Heart left ventricle (tissue), 13 donors: ENCODE measurements around the gene ABCB9.

Experiments
- CTCF ChIP-seq, 12 donors: fragments of 200-600 bp; sonication (generic) in 4 of 12; IDR thresholded peaks; one replicate each; pipeline versions ENCODE4 v1.5.0 to v1.8.0; 2018 to 2022; ENCODE audit warnings: antibody characterized with exemption in 12 of 12, mild to moderate bottlenecking in 5 of 12
- POLR2A ChIP-seq, 2 donors: fragments of 450-650 bp; IDR thresholded peaks; one replicate each; pipeline ENCODE4 v1.6.1; 2017; ENCODE audit warnings: antibody characterized with exemption in 2 of 2, mild to moderate bottlenecking in 2 of 2, moderate library complexity in 2 of 2
- donor health status: ischemic (EF 13 %, LVEDD 7.1; RV severe dilation, severe dysfunction).
- donor health status: DM: no; HTN: yes; CAD: no.
- donor health status: DM: no; HTN: no; CAD: no.
- donor health status: ischemic (EF 25% LVEDD 6.9; RV normal size, moderate dysfunction).
- donor health status: ischemic (EF 25% LVEDD 5.7; RV mildly dilated, moderate dysfunction).
- donor health status: ischemic (EF 35%, LVEDD 5.7; RV mildly dilated, moderate dysfunction).
- donor health status: nonischemic (EF 11% LVEDD 7.7; RV severe dilation, severe dysfunction).
- donor health status: DM: yes; HTN: yes; CAD: no.
- donor health status: PGD.
- donor health status: ischemic (EF 29% LVEDD 5.4; RV normal size, mild dysfunction).
- donor health status: nonischemic (EF 23%, LVEDD 6.1; RV moderate dilation, normal function).

DNA sequence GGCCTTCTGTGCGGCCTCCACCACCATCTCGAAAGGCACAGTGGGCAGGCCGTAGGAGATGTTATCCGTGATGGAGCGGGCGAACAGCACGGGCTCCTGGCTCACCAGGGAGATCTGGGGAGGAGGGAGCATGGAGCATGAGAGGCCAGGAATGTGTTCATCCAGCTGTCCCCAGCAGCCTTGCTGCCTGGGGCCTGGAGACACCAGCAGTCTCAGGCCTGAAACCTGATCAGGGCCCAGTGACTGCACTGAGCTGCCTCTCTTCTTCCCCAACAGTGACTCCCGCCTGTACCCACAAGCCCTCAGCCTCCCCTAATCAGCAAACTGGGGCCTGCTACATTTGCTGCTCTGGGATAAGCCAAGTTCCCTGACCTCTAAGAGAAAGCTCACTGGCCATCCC lies 30.9 kb downstream of the ABCB9 start:
- TF ChIP-seq CTCF (IDR thresholded peaks at IDR 0.05) = no peak
- no peak for TF ChIP-seq POLR2A (IDR thresholded peaks at IDR 0.05)
